ENCODE measurements around the gene BUD13. TPM values are rescaled to one million over a fixed set of nuclear protein-coding genes. Genes with fewer than 3 reads are reported as not detected.
A peak's percentile ranks its signal among the peaks of the same experiment; 100 is the strongest.

The BUD13 gene
- total and polyA plus RNA-seq, 11 donors, result 4.3 to 10.0 (median 7.1) TPM

DNA sequence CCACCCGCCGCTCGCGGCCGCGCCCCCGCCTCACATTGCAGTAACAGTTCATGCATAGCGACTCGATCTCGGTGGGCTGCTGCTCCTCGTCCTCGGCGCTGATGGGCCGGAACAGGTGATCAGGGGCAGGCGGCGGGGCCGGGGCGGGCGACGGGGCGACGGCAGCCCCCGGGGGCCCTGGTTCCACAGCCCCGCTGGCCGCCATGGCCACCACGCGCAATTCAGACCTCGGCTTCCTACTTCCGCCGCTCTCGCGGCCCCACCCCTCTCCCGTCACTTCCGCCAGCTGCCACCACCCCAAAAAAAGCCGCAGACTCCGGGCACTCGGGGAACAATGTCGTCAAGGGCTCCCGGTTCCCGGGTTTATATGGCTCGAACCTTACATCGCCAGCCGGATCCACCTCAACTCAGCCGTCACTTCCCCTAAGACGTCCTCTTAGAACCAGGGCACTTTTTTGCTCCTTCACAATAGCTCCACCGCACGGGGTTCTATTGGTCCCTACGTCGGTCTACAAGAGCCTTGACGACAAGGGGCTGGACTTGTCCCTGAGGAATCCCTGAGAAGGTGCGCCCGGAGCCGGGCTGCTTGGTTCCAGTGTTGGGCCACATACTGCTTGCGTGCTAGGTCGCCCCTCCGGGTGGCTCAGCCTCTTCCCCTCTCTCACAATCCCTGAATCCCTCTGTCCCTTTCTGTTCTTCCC lies 15.1 kb upstream of the BUD13 start, which contains the start of gene ZPR1:
Gene ZPR1, minus strand, starts transcription at position 238 of the 701 bp plus-strand sequence. Its CDS starts 33 bp downstream, at position 205.
- H3K4me3 ChIP-seq, result peak within 1 kb of the TSS; percentile 74 to 99 (median 96)
- H3K4me1 ChIP-seq, result peaks cover 0 to 31% (median 16%) of the 10 kb centered on the region in 12 donors
- peak in 1 of 2 donors; percentile 66 for TF ChIP-seq POLR2A (IDR thresholded peaks at IDR 0.05)
- TF ChIP-seq, protein P1, sequence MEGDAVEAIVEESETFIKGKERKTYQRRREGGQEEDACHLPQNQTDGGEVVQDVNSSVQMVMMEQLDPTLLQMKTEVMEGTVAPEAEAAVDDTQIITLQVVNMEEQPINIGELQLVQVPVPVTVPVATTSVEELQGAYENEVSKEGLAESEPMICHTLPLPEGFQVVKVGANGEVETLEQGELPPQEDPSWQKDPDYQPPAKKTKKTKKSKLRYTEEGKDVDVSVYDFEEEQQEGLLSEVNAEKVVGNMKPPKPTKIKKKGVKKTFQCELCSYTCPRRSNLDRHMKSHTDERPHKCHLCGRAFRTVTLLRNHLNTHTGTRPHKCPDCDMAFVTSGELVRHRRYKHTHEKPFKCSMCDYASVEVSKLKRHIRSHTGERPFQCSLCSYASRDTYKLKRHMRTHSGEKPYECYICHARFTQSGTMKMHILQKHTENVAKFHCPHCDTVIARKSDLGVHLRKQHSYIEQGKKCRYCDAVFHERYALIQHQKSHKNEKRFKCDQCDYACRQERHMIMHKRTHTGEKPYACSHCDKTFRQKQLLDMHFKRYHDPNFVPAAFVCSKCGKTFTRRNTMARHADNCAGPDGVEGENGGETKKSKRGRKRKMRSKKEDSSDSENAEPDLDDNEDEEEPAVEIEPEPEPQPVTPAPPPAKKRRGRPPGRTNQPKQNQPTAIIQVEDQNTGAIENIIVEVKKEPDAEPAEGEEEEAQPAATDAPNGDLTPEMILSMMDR (IDR thresholded peaks at IDR 0.05), result no peak
- H3K27me3 ChIP-seq, result no peaks in the 10 kb centered on the region
- DNase-seq (peak; percentile 85 to 92 (median 88)), ATAC-seq (peak; percentile 80 to 90 (median 88))
- intact Hi-C loops (cut with DNase I), result loop anchor here in 5 of 10 donors (2.0 to 10.0 kb wide), 4 partner anchors 434 to 447 kb away; partner anchors contain the start of genes PCSK7 (in 1 of the 5) and RNF214 (in 1 of the 5)
- H3K36me3 ChIP-seq, result peaks cover 3 to 40% (median 36%) of the 10 kb centered on the region in 9 donors
- WGBS, 4 donors, result 0 to 1% (median 1%) methylated on average over 42 to 56 of the region's 56 CpGs
- H3K27ac ChIP-seq, result peak within 1 kb of the TSS; percentile 61 to 93 (median 84)
- H3K9me3 ChIP-seq, result no peaks in the 10 kb centered on the region

- peaks cover 0 to 31% (median 16%) of the 10 kb centered on the region in 12 donors for H3K4me1 ChIP-seq
- no peak for TF ChIP-seq POLR2A (IDR thresholded peaks at IDR 0.05)
- TF ChIP-seq, protein P1 (IDR thresholded peaks at IDR 0.05), result no peak
- DNase-seq (peak in 1 of 5 donors; percentile 32), ATAC-seq (no peak)
- intact Hi-C loops (cut with DNase I), result loop anchor here in 4 of 10 donors (5.0 to 10.0 kb wide), 3 partner anchors 435 to 447 kb away; partner anchors contain the start of genes PCSK7 (in 1 of the 4) and RNF214 (in 1 of the 4)
- 0 to 2% (median 1%) methylated on average over 15 of the region's 15 CpGs for WGBS, 4 donors
- peaks cover 3 to 45% (median 42%) of the 10 kb centered on the region in 9 donors for H3K36me3 ChIP-seq
- H3K27ac ChIP-seq, result peak overlapping the region; percentile 61 to 93 (median 84)
- peak overlapping the region; percentile 74 to 99 (median 96) for H3K4me3 ChIP-seq
- H3K27me3 ChIP-seq, result no peaks in the 10 kb centered on the region
- no peaks in the 10 kb centered on the region for H3K9me3 ChIP-seq
Observed at GRCh38 chr11:116787436-116787785, 14.6 kb upstream of the BUD13 start.

GRCh38 chr11:116786966-116787365 lies 14.2 kb upstream of the BUD13 start:
- Histone ChIP-seq H3K36me3 (peaks cover 3 to 50% (median 46%) of the 10 kb centered on the region in 9 donors), H3K9me3 (no peaks in the 10 kb centered on the region), H3K27me3 (no peaks in the 10 kb centered on the region), H3K27ac (peak overlapping the region in 4 of 12 donors; percentile 80 to 89 (median 84)), H3K4me3 (peak overlapping the region; percentile 74 to 99 (median 96)), H3K4me1 (peaks cover 0 to 31% (median 16%) of the 10 kb centered on the region in 12 donors)
- intact Hi-C loops (cut with DNase I), result loop anchor here in 4 of 10 donors (5.0 to 10.0 kb wide), 3 partner anchors 435 to 448 kb away; partner anchors contain the start of genes PCSK7 (in 1 of the 4) and RNF214 (in 1 of the 4)
- 69 to 71% (median 70%) methylated on average over 5 of the region's 5 CpGs for WGBS, 4 donors
- ATAC-seq (no peak), DNase-seq (no peak)
- no peak for TF ChIP-seq POLR2A (IDR thresholded peaks at IDR 0.05)
- TF ChIP-seq, protein P1 (IDR thresholded peaks at IDR 0.05), result no peak

GRCh38 chr11:116786326-116786725 lies 13.5 kb upstream of the BUD13 start:
- Histone ChIP-seq H3K9me3 (no peaks in the 10 kb centered on the region), H3K36me3 (peaks cover 3 to 56% (median 53%) of the 10 kb centered on the region in 9 donors), H3K4me3 (peak overlapping the region in 3 of 12 donors; percentile 92 to 99 (median 96)), H3K4me1 (peaks cover 0 to 27% (median 13%) of the 10 kb centered on the region in 12 donors), H3K27ac (no peak overlapping the region), H3K27me3 (no peaks in the 10 kb centered on the region)
- WGBS, 4 donors, result 82 to 100% (median 93%) methylated on average over 1 to 2 of the region's 2 CpGs
- ATAC-seq (no peak), DNase-seq (no peak)
- intact Hi-C loops (cut with DNase I), result loop anchor here in 4 of 10 donors (5.0 to 10.0 kb wide), 3 partner anchors 436 to 448 kb away; partner anchors contain the start of genes PCSK7 (in 1 of the 4) and RNF214 (in 1 of the 4)
- no peak for TF ChIP-seq POLR2A (IDR thresholded peaks at IDR 0.05)
- TF ChIP-seq, protein P1 (IDR thresholded peaks at IDR 0.05), result no peak

Measured in heart left ventricle (tissue), 16 donors.